ENCODE results near the gene JMJD1C.

Gene JMJD1C

GRCh38 chr10:63146503-63146902 is 319.3 kb downstream of the JMJD1C start (continued):
- TF ChIP-seq ZNF518A (tag by site-specific recombination; conservative IDR thresholded peaks at IDR 0.05; ENCODE audit: low read depth) (no peak), ZNF211 (tag by site-specific recombination; IDR thresholded peaks at IDR 0.05; ENCODE audit: low read depth) (no peak), PRDM1 (tag by site-specific recombination; IDR thresholded peaks at IDR 0.05) (no peak)
- TF ChIP-seq, protein P1, sequence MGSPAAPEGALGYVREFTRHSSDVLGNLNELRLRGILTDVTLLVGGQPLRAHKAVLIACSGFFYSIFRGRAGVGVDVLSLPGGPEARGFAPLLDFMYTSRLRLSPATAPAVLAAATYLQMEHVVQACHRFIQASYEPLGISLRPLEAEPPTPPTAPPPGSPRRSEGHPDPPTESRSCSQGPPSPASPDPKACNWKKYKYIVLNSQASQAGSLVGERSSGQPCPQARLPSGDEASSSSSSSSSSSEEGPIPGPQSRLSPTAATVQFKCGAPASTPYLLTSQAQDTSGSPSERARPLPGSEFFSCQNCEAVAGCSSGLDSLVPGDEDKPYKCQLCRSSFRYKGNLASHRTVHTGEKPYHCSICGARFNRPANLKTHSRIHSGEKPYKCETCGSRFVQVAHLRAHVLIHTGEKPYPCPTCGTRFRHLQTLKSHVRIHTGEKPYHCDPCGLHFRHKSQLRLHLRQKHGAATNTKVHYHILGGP (tag by site-specific recombination; IDR thresholded peaks at IDR 0.05): no peak

GRCh38 chr10:63145782-63146181 is 320.0 kb downstream of the JMJD1C start:
- Histone ChIP-seq H3K36me3 (ENCODE audit: control insufficient read depth in 2 of 2, insufficient read depth in 1 of 2, low read length in 2 of 2) (peaks cover 2 to 4% of the 10 kb centered on the region in 2 experiments; a peak in 2 of 3 replicates), H3K27ac (ENCODE audit: extremely low read depth, low read depth, low read length) (no peak overlapping the region), H3K4me1 (ENCODE audit: control insufficient read depth, insufficient read depth, low read length) (no peaks in the 10 kb centered on the region), H3K4me3 (ENCODE audit: low read depth, low read length) (no peak overlapping the region), H3K9me3 (ENCODE audit: control insufficient read depth, insufficient read depth, low read depth, low read length) (no peaks in the 10 kb centered on the region)
- TF ChIP-seq, protein P2, sequence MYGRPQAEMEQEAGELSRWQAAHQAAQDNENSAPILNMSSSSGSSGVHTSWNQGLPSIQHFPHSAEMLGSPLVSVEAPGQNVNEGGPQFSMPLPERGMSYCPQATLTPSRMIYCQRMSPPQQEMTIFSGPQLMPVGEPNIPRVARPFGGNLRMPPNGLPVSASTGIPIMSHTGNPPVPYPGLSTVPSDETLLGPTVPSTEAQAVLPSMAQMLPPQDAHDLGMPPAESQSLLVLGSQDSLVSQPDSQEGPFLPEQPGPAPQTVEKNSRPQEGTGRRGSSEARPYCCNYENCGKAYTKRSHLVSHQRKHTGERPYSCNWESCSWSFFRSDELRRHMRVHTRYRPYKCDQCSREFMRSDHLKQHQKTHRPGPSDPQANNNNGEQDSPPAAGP (tag by site-specific recombination; IDR thresholded peaks at IDR 0.05): no peak
- POLR2A ChIA-PET: no interaction called here
- CTCF ChIA-PET: interaction anchor here (0.5 to 1.1 kb wide), 4 partner anchors 12 to 1248 kb away, joined by 3 to 10 read pairs (median 5); no protein-coding TSS in a partner anchor

DNA sequence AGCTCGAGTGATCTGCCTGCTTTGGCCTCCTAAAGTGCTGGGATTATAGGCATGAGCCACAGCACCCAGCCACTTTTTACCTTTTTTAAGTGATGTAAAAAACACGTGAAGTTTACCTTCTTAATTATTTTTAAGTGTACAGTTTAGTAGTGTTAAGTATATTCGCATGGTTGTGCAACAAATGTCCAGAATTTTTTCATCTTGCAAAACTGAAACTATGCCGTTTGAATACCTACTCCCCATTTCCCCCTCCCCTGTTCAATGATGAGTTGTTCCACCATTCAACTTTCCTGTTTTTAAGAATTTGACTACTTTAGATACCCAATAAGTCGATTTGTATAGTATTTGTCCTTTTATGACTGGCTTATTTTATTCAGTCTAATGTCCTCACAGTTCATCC is 321.8 kb downstream of the JMJD1C start:
- ChIA-PET POLR2A (no interaction called here), CTCF (no interaction called here)
- Histone ChIP-seq H3K9me3 (ENCODE audit: control insufficient read depth, insufficient read depth, low read depth, low read length) (no peaks in the 10 kb centered on the region), H3K4me1 (ENCODE audit: control insufficient read depth, insufficient read depth, low read length) (no peaks in the 10 kb centered on the region), H3K27ac (ENCODE audit: extremely low read depth, low read depth, low read length) (no peak overlapping the region), H3K36me3 (ENCODE audit: control insufficient read depth in 2 of 2, insufficient read depth in 1 of 2, low read length in 2 of 2) (peaks cover 4 to 5% of the 10 kb centered on the region in 2 experiments; a peak in 2 of 3 replicates), H3K4me3 (ENCODE audit: low read depth, low read length) (no peak overlapping the region)
- TF ChIP-seq ZNF19 (tag by site-specific recombination; IDR thresholded peaks at IDR 0.05; ENCODE audit: low read depth) (no peak), ZNF133 (tag by site-specific recombination; IDR thresholded peaks at IDR 0.05) (no peak), PRDM6 (tag by site-specific recombination; IDR thresholded peaks at IDR 0.05) (no peak), KLF7 (tag by site-specific recombination; IDR thresholded peaks at IDR 0.05; ENCODE audit: borderline replicate concordance) (no peak), ZEB2 (tag by site-specific recombination; IDR thresholded peaks at IDR 0.05) (no peak), ZNF398 (tag by site-specific recombination; IDR thresholded peaks at IDR 0.05) (no peak), ZNF521 (tag by site-specific recombination; IDR thresholded peaks at IDR 0.05) (no peak), IKZF3 (tag by site-specific recombination; IDR thresholded peaks at IDR 0.05) (no peak), ZBTB44 (tag by site-specific recombination; IDR thresholded peaks at IDR 0.05) (no peak), GFI1B (tag by site-specific recombination; IDR thresholded peaks at IDR 0.05) (no peak), ZNF302 (tag by site-specific recombination; IDR thresholded peaks at IDR 0.05; ENCODE audit: low read depth) (no peak)
- TF ChIP-seq, protein P1 (tag by site-specific recombination; IDR thresholded peaks at IDR 0.05): no peak

Measured in HEK293 (cell line).